ENCODE results near the gene PLA2G1B. TPM values are rescaled to one million over a fixed set of nuclear protein-coding genes. Genes with fewer than 3 reads are reported as not detected.

The PLA2G1B gene
- total RNA-seq, 1 experiment from 2014 or later, result not detected

GRCh38 chr12:120284381-120284780 lies 43.2 kb downstream of the PLA2G1B start:
- no peak for DNase-seq

GRCh38 chr12:120283318-120283717 lies 44.3 kb downstream of the PLA2G1B start:
- no peak overlapping the region for H3K4me3 Mint-ChIP-seq (ENCODE audit: low read depth, unreplicated experiment)
- H3K4me1 Mint-ChIP-seq (ENCODE audit: low read depth, unreplicated experiment), result peaks cover 19% of the 10 kb centered on the region
- no TSS peak for BruUV-seq (replicated peaks)
- no peak for DNase-seq
- no peaks in the 10 kb centered on the region for H3K9me3 Mint-ChIP-seq (ENCODE audit: low read depth, unreplicated experiment)
- H3K36me3 Mint-ChIP-seq (ENCODE audit: insufficient read depth, unreplicated experiment), result no peaks in the 10 kb centered on the region
- peaks cover 13% of the 10 kb centered on the region for H3K27me3 Mint-ChIP-seq (ENCODE audit: unreplicated experiment)
- CTCF ChIA-PET, result interaction anchor here (0.5 to 1.1 kb wide), 4 partner anchors 18 to 434 kb away, joined by 3 to 4 read pairs (median 4); partner anchors contain the start of gene PXN
- no peak overlapping the region for H3K27ac Mint-ChIP-seq (ENCODE audit: unreplicated experiment)
- intact Hi-C loops (cut with micrococcal nuclease; ENCODE audit: unreplicated experiment), result no loop called here
- TF ChIP-seq CTCF (IDR thresholded peaks at IDR 0.05; ENCODE audit: unreplicated experiment), result no peak

More at GRCh38 chr12:120284381-120284780, 43.2 kb downstream of the PLA2G1B start:
- Mint-ChIP-seq H3K36me3 (ENCODE audit: insufficient read depth, unreplicated experiment) (no peaks in the 10 kb centered on the region), H3K4me3 (ENCODE audit: low read depth, unreplicated experiment) (no peak overlapping the region), H3K9me3 (ENCODE audit: low read depth, unreplicated experiment) (no peaks in the 10 kb centered on the region), H3K4me1 (ENCODE audit: low read depth, unreplicated experiment) (peaks cover 19% of the 10 kb centered on the region), H3K27me3 (ENCODE audit: unreplicated experiment) (peaks cover 13% of the 10 kb centered on the region), H3K27ac (ENCODE audit: unreplicated experiment) (no peak overlapping the region)
- no TSS peak for BruUV-seq (replicated peaks)
- CTCF ChIA-PET, result no interaction called here
- TF ChIP-seq CTCF (IDR thresholded peaks at IDR 0.05; ENCODE audit: unreplicated experiment), result no peak
- intact Hi-C loops (cut with micrococcal nuclease; ENCODE audit: unreplicated experiment), result no loop called here

GRCh38 chr12:120278137-120279069 lies 49.2 kb downstream of the PLA2G1B start:
- no peaks in the 10 kb centered on the region for H3K36me3 Mint-ChIP-seq (ENCODE audit: insufficient read depth, unreplicated experiment)
- H3K4me3 Mint-ChIP-seq (ENCODE audit: low read depth, unreplicated experiment), result no peak overlapping the region
- no peak overlapping the region for H3K27ac Mint-ChIP-seq (ENCODE audit: unreplicated experiment)
- TF ChIP-seq CTCF (IDR thresholded peaks at IDR 0.05; ENCODE audit: unreplicated experiment), result no peak
- no peak for DNase-seq
- no TSS peak for BruUV-seq (replicated peaks)
- H3K9me3 Mint-ChIP-seq (ENCODE audit: low read depth, unreplicated experiment), result no peaks in the 10 kb centered on the region
- no peaks in the 10 kb centered on the region for H3K27me3 Mint-ChIP-seq (ENCODE audit: unreplicated experiment)
- CTCF ChIA-PET, result no interaction called here
- intact Hi-C loops (cut with micrococcal nuclease; ENCODE audit: unreplicated experiment), result no loop called here
- H3K4me1 Mint-ChIP-seq (ENCODE audit: low read depth, unreplicated experiment), result peaks cover 9% of the 10 kb centered on the region

GRCh38 chr12:120276734-120277133 lies 50.8 kb downstream of the PLA2G1B start:
- Mint-ChIP-seq H3K27me3 (ENCODE audit: unreplicated experiment) (no peaks in the 10 kb centered on the region), H3K4me3 (ENCODE audit: low read depth, unreplicated experiment) (no peak overlapping the region), H3K27ac (ENCODE audit: unreplicated experiment) (no peak overlapping the region), H3K36me3 (ENCODE audit: insufficient read depth, unreplicated experiment) (no peaks in the 10 kb centered on the region), H3K9me3 (ENCODE audit: low read depth, unreplicated experiment) (no peaks in the 10 kb centered on the region), H3K4me1 (ENCODE audit: low read depth, unreplicated experiment) (peaks cover 9% of the 10 kb centered on the region)
- TF ChIP-seq CTCF (IDR thresholded peaks at IDR 0.05; ENCODE audit: unreplicated experiment), result no peak
- no peak for DNase-seq
- CTCF ChIA-PET, result interaction anchor here (1.2 kb wide), 1 partner anchor 25 kb away, joined by 3 read pairs; the partner anchor contains the start of gene SIRT4
- no TSS peak for BruUV-seq (replicated peaks)
- intact Hi-C loops (cut with micrococcal nuclease; ENCODE audit: unreplicated experiment), result no loop called here

Other genes with a start within 250 kb of the PLA2G1B start
- gene RAB35, start 211.0 kb downstream of the PLA2G1B start, total RNA-seq (2022), result 68.2 and 75.4 TPM in 2 replicates
- gene GCN1, start 133.1 kb downstream of the PLA2G1B start, total RNA-seq (2022), result 168 and 188 TPM in 2 replicates
- 1,595 and 1,852 TPM in 2 replicates for gene RPLP0, start 126.7 kb downstream of the PLA2G1B start, total RNA-seq (2022)
- gene PXN, start 62.0 kb downstream of the PLA2G1B start, total RNA-seq (2022), result 156 and 172 TPM in 2 replicates
- gene RNU4-2, start 35.9 kb downstream of the PLA2G1B start, total RNA-seq (2022), result 5,016 and 6,756 TPM in 2 replicates
- gene RNU4-1, start 34.5 kb downstream of the PLA2G1B start, total RNA-seq (2022), result 2,759 and 3,670 TPM in 2 replicates
- 1.1 and 1.6 TPM in 2 replicates for gene SIRT4, start 25.5 kb downstream of the PLA2G1B start, total RNA-seq (2022)
- 0.56 and 1.4 TPM in 2 replicates for gene MSI1, start 41.4 kb upstream of the PLA2G1B start, total RNA-seq (2022)
- gene COX6A1, start 110.3 kb upstream of the PLA2G1B start, total RNA-seq (2022), result 482 and 487 TPM in 2 replicates
- gene TRIAP1, start 118.6 kb upstream of the PLA2G1B start, total RNA-seq (2022), result 29.4 and 34.4 TPM in 2 replicates
- gene GATC, start 118.7 kb upstream of the PLA2G1B start, total RNA-seq (2022), result 29.7 and 43.7 TPM in 2 replicates
- gene SRSF9, start 142.0 kb upstream of the PLA2G1B start, total RNA-seq (2022), result 284 and 292 TPM in 2 replicates
- 419 and 423 TPM in 2 replicates for gene DYNLL1, start 168.3 kb upstream of the PLA2G1B start, total RNA-seq (2022)
- 33.8 and 36.8 TPM in 2 replicates for gene COQ5, start 201.4 kb upstream of the PLA2G1B start, total RNA-seq (2022)
- 172 and 206 TPM in 2 replicates for gene RNF10, start 206.6 kb upstream of the PLA2G1B start, total RNA-seq (2022)

All from Calu3 (cell line).